AG10803 (cell line): ENCODE results near the gene NOXO1.

Experiments used
- DNase-seq: peaks from one replicate; pipeline ENCODE4 v3.0.0; 2010; ENCODE audit warnings: low read depth
- H3K4me3 ChIP-seq: 2 replicates; pipeline ENCODE4 v1.5.1; 2011; ENCODE audit warnings: mild to moderate bottlenecking, low read length, control low read depth
- CTCF ChIP-seq: conservative IDR thresholded peaks from 2 replicates; pipeline ENCODE4 v1.5.1; 2011; ENCODE audit warnings: mild to moderate bottlenecking, low read length, control low read depth, inconsistent platforms

NOXO1 gene

GRCh38 chr16:2009791-2010510 lies 28.7 kb upstream of the NOXO1 start, which contains the start of gene ZNF598:
Gene ZNF598 (minus strand): TSS chr16:2009821.
- peak within 1 kb of the TSS; percentile 86 for H3K4me3 ChIP-seq
- TF ChIP-seq CTCF = no peak
- peak; percentile 87 for DNase-seq

- H3K4me3 ChIP-seq = peak overlapping the region; percentile 86
- DNase-seq = no peak
- no peak for TF ChIP-seq CTCF
These were observed 28.0 kb upstream of the NOXO1 start for GRCh38 chr16:2009164-2009711.

DNA sequence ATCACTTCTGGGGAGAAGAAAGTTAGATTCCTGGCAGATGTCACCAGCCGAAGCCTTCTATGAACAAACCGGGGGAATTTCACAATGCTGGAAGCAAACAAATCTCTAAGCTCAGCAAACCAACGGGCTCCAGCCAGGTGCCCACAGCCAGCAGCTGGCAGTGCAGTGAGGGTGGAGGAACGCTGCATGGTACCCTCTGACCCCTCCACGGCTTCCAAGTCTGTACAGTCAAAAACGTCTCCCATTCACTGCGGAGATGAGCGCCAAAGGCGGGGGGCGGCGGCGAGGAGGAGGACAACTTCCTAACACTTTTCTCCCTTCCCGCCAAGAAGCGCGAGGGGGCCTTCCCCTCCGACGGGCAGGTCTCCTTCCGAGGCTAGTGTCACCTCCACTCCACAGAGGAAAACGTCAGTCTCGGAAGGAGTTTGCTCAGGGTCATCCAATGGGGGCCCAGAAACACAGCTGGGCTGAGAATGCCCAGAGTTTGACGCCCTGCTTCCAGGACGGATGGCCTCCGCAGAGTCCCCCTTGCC lies 27.4 kb upstream of the NOXO1 start:
- TF ChIP-seq CTCF = no peak
- peak overlapping the region; percentile 86 for H3K4me3 ChIP-seq
- peak; percentile 62 for DNase-seq

GRCh38 chr16:2008009-2008526 lies 26.8 kb upstream of the NOXO1 start:
- DNase-seq = peak; percentile 94
- TF ChIP-seq CTCF = no peak

DNA sequence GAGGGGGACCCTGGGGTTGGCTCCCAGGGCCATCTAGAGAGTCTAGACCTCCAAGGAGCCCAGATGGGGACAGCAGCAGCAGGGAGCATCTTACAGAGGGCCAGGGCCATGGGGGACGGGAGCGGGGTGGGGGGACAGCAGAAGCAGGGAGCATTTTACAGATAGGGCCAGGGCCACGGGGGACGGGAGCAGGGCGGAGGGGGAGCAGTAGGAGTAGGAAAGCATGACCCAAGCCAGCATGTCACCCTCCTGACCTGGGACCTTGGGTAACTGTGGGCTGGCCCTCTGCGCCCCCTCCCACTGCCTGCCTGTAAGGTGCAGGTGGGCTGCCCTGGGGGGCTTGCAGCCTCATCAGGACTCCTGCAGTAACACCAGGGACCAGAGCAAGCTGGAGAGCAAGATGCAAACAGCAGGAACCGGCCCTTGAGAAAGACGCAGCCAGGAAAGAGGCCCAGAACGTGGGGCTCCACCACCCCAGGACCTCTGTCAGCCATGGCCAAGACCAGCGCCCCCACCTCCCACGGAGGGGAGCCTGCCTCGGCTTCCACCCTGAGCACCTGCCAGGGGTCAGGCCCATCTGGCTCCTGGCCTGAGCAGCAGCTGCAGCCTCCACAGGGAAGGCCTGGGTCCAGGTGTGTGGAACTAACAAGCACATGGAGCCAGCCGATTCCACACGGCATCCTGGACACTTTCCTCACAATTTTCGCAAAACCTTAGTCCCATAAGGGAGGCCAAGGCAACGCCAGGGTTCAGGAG lies 26.0 kb upstream of the NOXO1 start:
- H3K4me3 ChIP-seq = peak overlapping the region; percentile 86
- TF ChIP-seq CTCF = no peak
- DNase-seq = no peak

More at GRCh38 chr16:2008009-2008526, 26.8 kb upstream of the NOXO1 start:
- peak overlapping the region; percentile 86 for H3K4me3 ChIP-seq

DNA sequence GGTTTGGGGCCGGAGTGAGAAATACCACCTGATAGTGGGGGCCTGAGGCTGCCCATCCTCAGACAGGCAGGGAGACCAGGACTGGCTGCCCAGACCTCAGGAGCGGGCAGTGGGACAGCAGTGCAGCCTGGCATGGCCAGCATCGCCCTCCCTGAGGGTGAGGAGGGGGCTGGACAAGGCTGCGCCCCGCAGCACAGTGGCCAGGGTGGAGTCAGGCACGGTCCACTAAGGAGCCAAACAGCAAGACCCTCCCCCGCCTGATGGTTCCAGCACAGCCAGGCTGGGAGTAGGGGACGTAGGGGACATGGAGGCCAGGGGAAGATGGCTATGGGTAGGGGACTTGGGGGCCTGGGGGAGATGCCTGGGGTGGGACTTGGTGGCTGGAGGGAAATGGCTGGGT lies 25.0 kb upstream of the NOXO1 start:
- DNase-seq = no peak
- H3K4me3 ChIP-seq = no peak overlapping the region
- TF ChIP-seq CTCF = no peak
